T follicular helper cell (primary cell): ENCODE data around the gene CASTOR2.
"Not testable (repeated sequence)": the region's sequence is repeated elsewhere in the genome, so short reads cannot be mapped to it uniquely, and the experiment has no call there.

Source experiments
- DNase-seq: peaks from one replicate; pipeline ENCODE4 v3.0.0-alpha.2; 2020; ENCODE audit warnings: low read depth

Gene CASTOR2

GRCh38 chr7:75054744-75055143 is 90.2 kb downstream of the CASTOR2 start:
- DNase-seq: no peak

- no peak for DNase-seq
Measured at GRCh38 chr7:75055155-75055554, 90.7 kb downstream of the CASTOR2 start.

DNA sequence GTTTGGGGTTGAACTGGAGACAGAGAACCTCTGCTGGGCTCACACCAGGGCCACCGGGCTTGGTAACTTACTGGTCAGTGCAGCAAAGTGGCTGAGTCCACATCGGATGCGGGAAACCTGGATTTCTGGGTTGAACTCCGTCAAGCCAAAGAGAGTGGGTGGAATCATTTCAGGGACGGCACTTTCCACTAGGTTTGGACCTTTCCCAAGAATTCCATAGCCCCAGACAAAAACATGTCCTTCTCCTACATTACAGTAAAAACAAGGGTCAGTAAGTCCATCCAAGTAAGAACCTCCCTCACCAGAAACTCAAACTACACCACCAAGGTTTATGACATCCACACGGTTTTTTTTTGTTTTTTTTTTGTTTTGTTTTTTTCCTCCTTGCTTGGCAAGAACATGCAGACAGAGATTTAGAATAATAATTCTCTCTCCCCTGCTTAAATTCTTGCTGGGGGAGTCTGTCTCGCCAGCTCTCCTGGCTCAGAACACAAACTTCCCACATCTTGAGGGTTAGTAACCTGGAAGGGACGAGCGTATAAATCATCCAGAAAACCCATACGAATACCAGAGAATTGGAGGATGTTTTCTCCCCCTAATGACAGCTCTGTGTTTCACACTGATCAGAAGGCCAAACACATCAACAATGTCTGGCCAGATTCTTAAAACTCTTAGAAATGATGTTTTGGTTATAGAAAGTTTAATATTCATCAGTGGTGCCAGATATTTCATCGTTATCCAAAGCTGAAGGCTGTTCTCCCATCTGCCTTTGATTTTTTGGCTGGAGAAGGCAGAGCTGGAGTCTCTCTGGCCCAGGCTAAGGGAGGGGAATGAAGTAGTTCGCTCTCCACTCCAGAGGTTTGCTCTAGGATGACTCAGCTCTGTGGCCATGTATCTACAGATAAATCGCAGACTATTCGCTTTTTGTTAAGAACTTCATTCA is 91.6 kb downstream of the CASTOR2 start:
- DNase-seq: no peak

DNA sequence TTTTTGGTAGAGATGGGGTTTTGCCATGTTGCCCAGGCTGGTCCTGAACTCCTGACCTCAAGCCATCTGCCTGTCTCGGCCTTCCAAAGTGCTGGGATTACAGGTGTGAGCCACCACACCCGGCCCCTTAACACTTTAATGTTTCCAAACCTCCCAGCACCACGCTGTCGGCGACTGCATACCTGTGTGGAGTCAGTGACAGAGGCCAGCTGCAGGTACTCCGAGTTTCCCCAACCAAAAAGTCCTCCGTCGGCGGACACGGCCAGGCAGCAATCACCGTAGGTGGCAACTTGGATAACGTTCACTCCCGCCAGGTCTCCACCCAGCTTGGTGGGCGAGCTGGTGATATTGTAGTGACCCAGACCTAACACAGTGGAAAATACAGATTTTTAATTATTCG is 93.9 kb downstream of the CASTOR2 start:
- DNase-seq: no peak

GRCh38 chr7:75064291-75064690 is 99.8 kb downstream of the CASTOR2 start:
- DNase-seq: no peak

DNA sequence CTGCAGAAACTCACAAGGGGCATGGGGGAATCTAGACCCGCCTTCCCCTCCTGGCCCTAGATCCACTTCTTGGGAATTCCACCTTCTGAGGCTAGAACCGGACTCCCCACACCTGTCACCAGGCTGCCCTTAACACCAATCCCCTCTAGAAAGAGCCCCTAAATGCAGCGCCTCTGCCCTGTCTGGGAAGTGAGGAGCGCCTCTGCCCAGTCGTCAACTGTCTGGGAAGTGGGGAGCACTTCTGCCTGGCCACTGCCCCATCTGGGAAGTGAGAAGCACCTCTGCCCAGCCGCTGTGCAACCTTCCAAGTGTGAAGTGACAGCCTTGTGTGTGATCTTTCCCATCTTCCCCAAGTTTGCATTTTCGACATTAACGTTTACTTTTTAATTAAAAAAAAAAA is 100.3 kb downstream of the CASTOR2 start:
- DNase-seq: no peak

GRCh38 chr7:75066521-75066920 is 102.0 kb downstream of the CASTOR2 start:
- no peak for DNase-seq

DNA sequence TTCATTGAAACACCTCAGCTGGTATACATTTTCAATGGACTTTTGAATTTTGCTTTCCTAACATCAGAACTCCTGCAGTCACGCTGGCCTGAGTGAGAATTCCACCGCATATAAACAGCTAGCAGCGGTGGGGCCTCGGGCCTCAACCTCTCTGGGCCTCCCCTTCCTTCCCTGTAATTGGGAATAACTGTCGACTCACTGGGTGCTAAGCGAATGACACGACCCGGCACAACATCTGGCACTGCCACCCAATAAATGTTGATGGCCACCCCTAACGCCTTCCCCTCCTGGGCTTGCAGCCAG is 108.4 kb downstream of the CASTOR2 start:
- no peak for DNase-seq

GRCh38 chr7:75074262-75074641 is 109.7 kb downstream of the CASTOR2 start:
- not testable (repeated sequence) for DNase-seq
